GM19328 (cell line): ENCODE results near the gene MTA1.

Experiments used
- ATAC-seq: cut with Tn5 transposase; IDR thresholded peaks from one replicate; pipeline ENCODE4 v1.9.1; 2021; ENCODE audit warnings: mild to moderate bottlenecking, moderate library complexity; ENCODE audit not compliant: unreplicated experiment

MTA1 gene

DNA sequence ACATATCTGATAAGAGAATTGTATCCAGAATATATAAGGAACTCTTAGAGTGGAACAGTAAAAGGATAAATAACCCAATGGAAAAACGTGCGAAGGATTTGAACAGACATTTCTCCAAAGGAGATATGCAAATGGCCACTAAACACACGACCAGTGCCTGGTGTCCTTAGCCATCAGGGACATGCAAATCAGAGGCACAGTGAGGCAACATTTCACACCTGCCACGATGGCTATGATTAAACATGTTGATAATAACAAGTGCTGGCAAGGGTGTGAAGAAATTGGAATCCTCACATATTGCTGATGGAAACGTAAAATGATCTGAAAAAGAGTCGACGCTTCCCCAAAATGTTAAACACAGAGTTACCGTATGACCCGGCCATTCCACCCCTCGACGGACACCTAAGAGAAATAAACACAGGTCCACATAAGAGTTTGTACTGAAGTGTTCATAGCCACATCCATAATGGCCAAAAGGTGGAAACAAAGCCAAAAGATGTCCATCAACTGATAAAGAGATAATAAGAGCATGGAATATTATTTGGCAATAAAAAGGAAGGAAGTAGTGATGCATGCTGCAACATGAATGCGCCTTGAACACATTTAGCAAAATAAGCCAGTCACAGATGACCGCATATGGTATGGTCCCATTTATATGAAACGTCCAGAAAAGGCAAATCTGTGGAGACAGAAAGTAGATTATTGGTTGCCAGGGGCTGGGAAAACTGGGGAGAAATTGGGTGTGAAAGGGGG lies 100.5 kb downstream of the MTA1 start:
- ATAC-seq, result no peak
